ENCODE data around the gene HOATZ.

- TF ChIP-seq CTCF (IDR thresholded peaks at IDR 0.05) (no peak), POLR2A (IDR thresholded peaks at IDR 0.05) (no peak)
Observed at GRCh38 chr11:111472228-111472627, 42.4 kb upstream of the HOATZ start.

Measured in lower leg skin (tissue), 3 donors.